Mammary epithelial cell (primary cell): Measurements from ENCODE around the gene HTRA2.

Experiments used
- EZH2 ChIP-seq: IDR thresholded peaks from 2 replicates; pipeline ENCODE4 v1.6.1; 2012; ENCODE audit warnings: low read length, inconsistent platforms, borderline replicate concordance
- TF ChIP-seq, protein P1 (sequence below), 2 donors: IDR thresholded peaks in 1 of 2; conservative IDR thresholded peaks in 1 of 2; 2 replicates each; pipeline ENCODE4 v1.5.1; 2011 to 2012; ENCODE audit warnings: inconsistent platforms in 2 of 2, low read length in 2 of 2, mild to moderate bottlenecking in 2 of 2, control low read depth in 1 of 2, low read depth in 1 of 2; ENCODE audit not compliant: insufficient read depth in 1 of 2; ENCODE audit errors: extremely low read depth in 1 of 2

DNA sequence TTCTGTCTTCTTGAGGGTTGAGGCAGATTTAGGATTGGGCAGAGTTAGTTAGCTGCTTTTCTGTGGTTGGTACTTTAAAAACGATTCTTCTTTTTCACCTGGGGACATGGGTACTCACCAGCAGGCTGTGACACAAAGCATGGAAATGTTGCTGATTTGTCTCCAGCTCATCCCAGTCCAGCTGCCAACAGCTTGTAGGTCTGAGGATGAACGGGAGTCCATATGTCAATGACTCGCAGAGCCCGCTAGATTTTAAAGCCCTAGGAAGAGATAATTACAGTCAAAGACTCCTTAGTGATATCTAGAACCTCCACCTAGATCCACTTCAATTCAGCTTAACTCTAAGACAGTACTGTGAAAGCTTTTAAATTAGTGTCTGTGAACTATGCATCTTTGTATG is 45.6 kb downstream of the HTRA2 start:
- TF ChIP-seq, protein P1, sequence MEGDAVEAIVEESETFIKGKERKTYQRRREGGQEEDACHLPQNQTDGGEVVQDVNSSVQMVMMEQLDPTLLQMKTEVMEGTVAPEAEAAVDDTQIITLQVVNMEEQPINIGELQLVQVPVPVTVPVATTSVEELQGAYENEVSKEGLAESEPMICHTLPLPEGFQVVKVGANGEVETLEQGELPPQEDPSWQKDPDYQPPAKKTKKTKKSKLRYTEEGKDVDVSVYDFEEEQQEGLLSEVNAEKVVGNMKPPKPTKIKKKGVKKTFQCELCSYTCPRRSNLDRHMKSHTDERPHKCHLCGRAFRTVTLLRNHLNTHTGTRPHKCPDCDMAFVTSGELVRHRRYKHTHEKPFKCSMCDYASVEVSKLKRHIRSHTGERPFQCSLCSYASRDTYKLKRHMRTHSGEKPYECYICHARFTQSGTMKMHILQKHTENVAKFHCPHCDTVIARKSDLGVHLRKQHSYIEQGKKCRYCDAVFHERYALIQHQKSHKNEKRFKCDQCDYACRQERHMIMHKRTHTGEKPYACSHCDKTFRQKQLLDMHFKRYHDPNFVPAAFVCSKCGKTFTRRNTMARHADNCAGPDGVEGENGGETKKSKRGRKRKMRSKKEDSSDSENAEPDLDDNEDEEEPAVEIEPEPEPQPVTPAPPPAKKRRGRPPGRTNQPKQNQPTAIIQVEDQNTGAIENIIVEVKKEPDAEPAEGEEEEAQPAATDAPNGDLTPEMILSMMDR (conservative IDR thresholded peaks at IDR 0.05 in 1 of 2, IDR thresholded peaks at IDR 0.05 in 1 of 2; ENCODE audit: extremely low read depth in 1 of 2, insufficient read depth in 1 of 2, low read depth in 1 of 2, low read length in 2 of 2), result no peak
- no peak for TF ChIP-seq EZH2
